Kidney (tissue), 14 donors: ENCODE data around the gene EVI5. TPM values are rescaled to one million over a fixed set of nuclear protein-coding genes. Genes with fewer than 3 reads are reported as not detected.

ENCODE experiments used
- DNase-seq, 5 donors: peaks; one replicate each; pipeline ENCODE4 v3.0.0-alpha.2; 2013 to 2020
- FAIRE-seq: peaks from 2 replicates; lab custom pipeline; 2012; peaks lifted over from hg19 to GRCh38; lab: Jason Lieb, UNC
- H3K27ac ChIP-seq, 2 donors: one replicate each; pipeline ENCODE4 v1.7.0; 2013; ENCODE audit warnings: low read depth in 2 of 2, low read length in 2 of 2, inconsistent platforms in 1 of 2
- H3K27me3 ChIP-seq: one replicate; pipeline ENCODE4 v1.7.1; 2013; ENCODE audit warnings: low read length, inconsistent platforms; ENCODE audit not compliant: control insufficient read depth, insufficient read depth
- H3K36me3 ChIP-seq, 3 donors: one replicate each; pipeline versions ENCODE4 v1.7.0 to v1.7.1; 2013; ENCODE audit warnings: low read length in 3 of 3, control low read depth in 1 of 3, inconsistent platforms in 1 of 3; ENCODE audit not compliant: insufficient read depth in 3 of 3, control insufficient read depth in 2 of 3
- H3K4me1 ChIP-seq, 3 donors: one replicate each; pipeline versions ENCODE4 v1.7.0 to v1.7.1; 2013; ENCODE audit warnings: low read length in 3 of 3, inconsistent platforms in 1 of 3, low read depth in 1 of 3; ENCODE audit not compliant: control insufficient read depth in 2 of 3, insufficient read depth in 2 of 3
- H3K4me3 ChIP-seq, 3 donors: one replicate each; pipeline versions ENCODE4 v1.7.0 to v1.8.1; 2013; ENCODE audit warnings: low read length in 3 of 3, control low read depth in 1 of 3, inconsistent platforms in 1 of 3
- H3K9ac ChIP-seq, 3 donors: one replicate each; pipeline versions ENCODE4 v1.7.0 to v1.7.1; 2013; ENCODE audit warnings: low read length in 3 of 3, control low read depth in 1 of 3, inconsistent platforms in 1 of 3
- H3K9me3 ChIP-seq, 3 donors: one replicate each; pipeline versions ENCODE4 v1.7.0 to v1.7.1; 2013; ENCODE audit warnings: low read length in 3 of 3, control low read depth in 1 of 3, inconsistent platforms in 1 of 3; ENCODE audit not compliant: control insufficient read depth in 2 of 3, insufficient read depth in 1 of 3
- intact Hi-C: fragments of 100-400 bp; cut with DNase I; formaldehyde crosslinking; loops from one replicate; pipeline ENCODE4 v1.11.1; 2022
- polyA plus RNA-seq: library from polyadenylated mRNA; stranded (reverse); fragments of 350-450 nt; fragmentation: Illumina TruSeq; extraction: RNeasy Lipid Tissue Mini Kit (QIAGEN cat#74804); gene quantifications from one replicate; pipeline ENCODE4 v1.2.3, GENCODE V29; 2014; ENCODE audit warnings: low read depth, low replicate concordance; ENCODE audit not compliant: insufficient read depth
- total RNA-seq: library from RNA; stranded (reverse); fragmentation: NEBNext Ultra II Directional; extraction: Animal tissue kit (Norgen Biotek cat#: 25700); gene quantifications from one replicate; pipeline ENCODE4 v1.2.1, GENCODE V29; 2021
- TF ChIP-seq, protein P1 (sequence below): IDR thresholded peaks from 3 replicates; pipeline ENCODE4 v1.5.1; 2012; ENCODE audit warnings: mild to moderate bottlenecking, moderate library complexity, borderline replicate concordance; ENCODE audit not compliant: insufficient read depth; ENCODE audit errors: extremely low read depth
- donor health status: control.
- donor health status: control.
- donor health status: control.
- donor health status: control.
- donor health status: control.
- donor health status: DM: yes; HTN: yes; CAD: no.
- donor health status: Normal renal cell carcinoma (clear cell type).

The EVI5 gene
- total and polyA plus RNA-seq, 2 donors from 2014 or later: 3.6 to 36.5 TPM

DNA sequence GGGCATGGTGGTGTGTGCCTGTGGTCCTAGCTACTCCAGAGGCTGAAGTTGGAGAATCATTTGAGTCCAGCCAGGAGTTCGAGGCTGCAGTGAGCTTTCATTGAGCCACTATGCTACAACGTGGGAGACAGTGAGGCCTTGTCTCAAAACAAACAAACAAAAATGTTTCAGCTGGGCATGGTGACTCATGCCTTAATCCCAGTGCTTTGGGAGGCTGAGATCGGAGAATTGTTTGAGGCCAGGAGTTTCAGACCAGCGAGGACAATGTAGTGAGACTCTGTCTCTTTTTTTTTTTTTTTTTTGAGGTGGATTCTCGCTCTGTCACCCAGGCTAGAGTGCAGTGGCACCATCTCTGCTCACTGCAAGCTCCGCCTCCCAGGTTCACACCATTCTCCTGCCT, 41.9 kb upstream of the EVI5 start:
- no peak overlapping the region for H3K9ac ChIP-seq
- no peak overlapping the region for H3K27ac ChIP-seq
- no peak for DNase-seq
- H3K9me3 ChIP-seq: no peaks in the 10 kb centered on the region
- intact Hi-C loops: no loop called here
- no peaks in the 10 kb centered on the region for H3K4me1 ChIP-seq
- H3K36me3 ChIP-seq: no peaks in the 10 kb centered on the region
- no peak for FAIRE-seq
- H3K4me3 ChIP-seq: no peak overlapping the region
- no peaks in the 10 kb centered on the region for H3K27me3 ChIP-seq
- TF ChIP-seq, protein P1, sequence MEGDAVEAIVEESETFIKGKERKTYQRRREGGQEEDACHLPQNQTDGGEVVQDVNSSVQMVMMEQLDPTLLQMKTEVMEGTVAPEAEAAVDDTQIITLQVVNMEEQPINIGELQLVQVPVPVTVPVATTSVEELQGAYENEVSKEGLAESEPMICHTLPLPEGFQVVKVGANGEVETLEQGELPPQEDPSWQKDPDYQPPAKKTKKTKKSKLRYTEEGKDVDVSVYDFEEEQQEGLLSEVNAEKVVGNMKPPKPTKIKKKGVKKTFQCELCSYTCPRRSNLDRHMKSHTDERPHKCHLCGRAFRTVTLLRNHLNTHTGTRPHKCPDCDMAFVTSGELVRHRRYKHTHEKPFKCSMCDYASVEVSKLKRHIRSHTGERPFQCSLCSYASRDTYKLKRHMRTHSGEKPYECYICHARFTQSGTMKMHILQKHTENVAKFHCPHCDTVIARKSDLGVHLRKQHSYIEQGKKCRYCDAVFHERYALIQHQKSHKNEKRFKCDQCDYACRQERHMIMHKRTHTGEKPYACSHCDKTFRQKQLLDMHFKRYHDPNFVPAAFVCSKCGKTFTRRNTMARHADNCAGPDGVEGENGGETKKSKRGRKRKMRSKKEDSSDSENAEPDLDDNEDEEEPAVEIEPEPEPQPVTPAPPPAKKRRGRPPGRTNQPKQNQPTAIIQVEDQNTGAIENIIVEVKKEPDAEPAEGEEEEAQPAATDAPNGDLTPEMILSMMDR: no peak

DNA sequence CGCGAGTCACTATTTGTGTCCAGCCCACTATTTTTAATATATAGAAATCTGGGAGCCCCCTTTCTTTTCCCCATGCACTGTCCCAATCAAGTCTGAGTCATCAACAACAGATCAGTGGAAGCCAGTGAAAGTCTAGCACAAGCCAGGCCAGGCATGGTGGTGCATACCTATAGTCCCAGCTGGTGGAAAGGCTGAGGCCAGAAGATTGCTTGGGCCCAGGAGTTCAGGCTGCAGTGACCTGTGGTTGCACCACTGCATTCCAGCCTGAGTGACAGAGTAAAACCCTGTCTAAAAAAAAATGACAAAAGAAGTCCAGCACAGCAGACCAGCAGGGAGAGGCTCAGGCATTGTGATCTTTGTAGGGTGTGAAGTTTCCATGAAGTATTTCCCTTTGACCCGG, 38.0 kb upstream of the EVI5 start:
- DNase-seq: peak in 1 of 5 donors; percentile 10
- H3K9me3 ChIP-seq: no peaks in the 10 kb centered on the region
- TF ChIP-seq, protein P1: no peak
- H3K9ac ChIP-seq: no peak overlapping the region
- H3K27ac ChIP-seq: no peak overlapping the region
- FAIRE-seq: no peak
- no peak overlapping the region for H3K4me3 ChIP-seq
- H3K36me3 ChIP-seq: no peaks in the 10 kb centered on the region
- H3K27me3 ChIP-seq: no peaks in the 10 kb centered on the region
- no peaks in the 10 kb centered on the region for H3K4me1 ChIP-seq
- intact Hi-C loops: no loop called here

DNA sequence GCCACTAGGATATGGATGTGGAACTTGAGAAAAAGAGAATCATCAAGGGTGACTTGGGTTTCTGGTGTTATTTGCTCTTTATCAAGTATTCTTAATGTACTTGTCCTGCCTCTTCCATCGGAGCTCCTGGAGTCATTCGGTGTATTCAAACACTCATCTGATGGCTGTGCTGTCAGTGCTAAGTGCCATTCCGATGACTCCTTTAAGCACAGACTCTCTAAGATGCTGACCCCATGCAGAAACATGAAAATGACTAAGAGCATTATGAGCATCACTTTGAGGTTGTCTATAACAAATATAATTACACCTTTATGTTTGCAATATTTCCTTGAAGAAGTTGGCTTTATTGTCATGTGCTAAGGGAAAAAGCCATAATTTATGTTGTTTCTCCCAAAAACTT, 35.6 kb upstream of the EVI5 start:
- Histone ChIP-seq H3K9me3 (no peaks in the 10 kb centered on the region), H3K27ac (no peak overlapping the region), H3K36me3 (no peaks in the 10 kb centered on the region), H3K4me1 (no peaks in the 10 kb centered on the region), H3K27me3 (no peaks in the 10 kb centered on the region), H3K4me3 (no peak overlapping the region), H3K9ac (no peak overlapping the region)
- TF ChIP-seq, protein P1: no peak
- FAIRE-seq: no peak
- no peak for DNase-seq
- intact Hi-C loops: no loop called here

DNA sequence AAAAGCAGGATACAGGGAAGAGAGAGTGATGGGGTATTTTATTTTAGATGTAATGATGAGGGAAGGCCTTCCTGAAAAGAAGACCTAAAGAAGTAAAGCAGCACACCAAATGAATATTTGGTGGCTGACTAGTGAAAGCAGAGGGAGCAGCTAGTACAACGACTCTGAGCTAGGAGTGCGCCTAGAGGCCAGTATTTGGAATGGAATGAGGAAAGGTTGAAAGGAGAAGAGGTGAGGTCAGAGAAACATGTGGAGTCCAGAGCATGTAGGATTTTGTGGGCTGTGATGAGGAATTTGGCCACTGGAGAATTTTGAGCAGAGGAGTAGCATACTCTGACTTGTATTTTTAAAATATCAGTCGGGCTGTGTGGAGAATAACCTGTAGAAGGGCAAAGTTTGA, 35.1 kb upstream of the EVI5 start:
- H3K27me3 ChIP-seq: no peaks in the 10 kb centered on the region
- TF ChIP-seq, protein P1: no peak
- no peaks in the 10 kb centered on the region for H3K4me1 ChIP-seq
- H3K9ac ChIP-seq: no peak overlapping the region
- H3K27ac ChIP-seq: no peak overlapping the region
- intact Hi-C loops: no loop called here
- FAIRE-seq (no peak), DNase-seq (no peak)
- no peaks in the 10 kb centered on the region for H3K9me3 ChIP-seq
- H3K4me3 ChIP-seq: no peak overlapping the region
- no peaks in the 10 kb centered on the region for H3K36me3 ChIP-seq
